Liver (tissue), 9 donors: ENCODE data around the gene PKD1. TPM values are rescaled to one million over a fixed set of nuclear protein-coding genes. Genes with fewer than 3 reads are reported as not detected.

ENCODE experiments used
- DNase-seq: peaks from one replicate; pipeline ENCODE4 v3.0.0-alpha.2; 2017; ENCODE audit warnings: low spot score
- H3K27ac ChIP-seq, 2 donors: one replicate each; pipeline ENCODE4 v1.7.0; 2013; ENCODE audit warnings: inconsistent platforms in 2 of 2, low read length in 2 of 2, control low read depth in 1 of 2, low read depth in 1 of 2, mild to moderate bottlenecking in 1 of 2
- H3K27me3 ChIP-seq, 4 donors: one replicate each; pipeline versions ENCODE4 v1.6.1 to v1.7.0; 2013; ENCODE audit warnings: low read length in 3 of 4, inconsistent platforms in 1 of 4, mild to moderate bottlenecking in 1 of 4, moderate library complexity in 1 of 4; ENCODE audit not compliant: control insufficient read depth in 4 of 4, insufficient read depth in 4 of 4
- H3K36me3 ChIP-seq, 4 donors: one replicate each; pipeline versions ENCODE4 v1.6.1 to v1.7.0; 2013; ENCODE audit warnings: low read length in 3 of 4, mild to moderate bottlenecking in 3 of 4, low read depth in 1 of 4, moderate library complexity in 1 of 4; ENCODE audit not compliant: control insufficient read depth in 4 of 4, insufficient read depth in 3 of 4
- H3K4me1 ChIP-seq, 4 donors: one replicate each; pipeline versions ENCODE4 v1.6.1 to v1.7.0; 2013; ENCODE audit warnings: low read length in 3 of 4, mild to moderate bottlenecking in 3 of 4, moderate library complexity in 1 of 4; ENCODE audit not compliant: control insufficient read depth in 4 of 4, insufficient read depth in 4 of 4
- H3K4me3 ChIP-seq, 3 donors: one replicate each; pipeline versions ENCODE4 v1.6.1 to v1.7.0; 2013; ENCODE audit warnings: low read length in 3 of 3, control low read depth in 1 of 3, low read depth in 1 of 3, mild to moderate bottlenecking in 1 of 3
- H3K9ac ChIP-seq, 2 donors: one replicate each; pipeline ENCODE4 v1.7.0; 2013; ENCODE audit warnings: low read length in 2 of 2, mild to moderate bottlenecking in 2 of 2, moderate library complexity in 2 of 2, control low read depth in 1 of 2, low read depth in 1 of 2
- H3K9me3 ChIP-seq, 4 donors: one replicate each; pipeline versions ENCODE4 v1.6.1 to v1.7.0; 2013; ENCODE audit warnings: low read length in 3 of 4; ENCODE audit not compliant: control insufficient read depth in 4 of 4
- ATF3 ChIP-seq: IDR thresholded peaks from 2 replicates; pipeline ENCODE4 v1.6.1; 2016; ENCODE audit warnings: antibody characterized with exemption
- CTCF ChIP-seq: fragments of 150-350 bp; IDR thresholded peaks from 2 replicates; pipeline ENCODE4 v1.5.1; 2017; ENCODE audit warnings: improper control_type of control experiment, low read depth, low read length; ENCODE audit not compliant: missing input control
- EGR1 ChIP-seq, 2 donors: IDR thresholded peaks; 2 replicates each; pipeline ENCODE4 v1.6.1; 2016 to 2018; ENCODE audit warnings: antibody characterized with exemption in 2 of 2, low read depth in 2 of 2
- FOXA1 ChIP-seq: IDR thresholded peaks from 2 replicates; pipeline ENCODE4 v1.6.1; 2016; ENCODE audit warnings: antibody characterized with exemption
- FOXA2 ChIP-seq: IDR thresholded peaks from 2 replicates; pipeline ENCODE4 v1.6.1; 2016; ENCODE audit warnings: antibody characterized with exemption
- HNF4A ChIP-seq, 2 donors: conservative IDR thresholded peaks; 2 replicates each; pipeline ENCODE4 v1.6.1; 2016; ENCODE audit warnings: antibody characterized with exemption in 2 of 2, mild to moderate bottlenecking in 2 of 2
- NR2F2 ChIP-seq: IDR thresholded peaks from 2 replicates; pipeline ENCODE4 v1.6.1; 2016; ENCODE audit warnings: antibody characterized with exemption
- RAD21 ChIP-seq, 2 donors: IDR thresholded peaks; 2 replicates each; pipeline ENCODE4 v1.6.1; 2016; ENCODE audit warnings: antibody characterized with exemption in 2 of 2, mild to moderate bottlenecking in 2 of 2
- REST ChIP-seq: IDR thresholded peaks from 2 replicates; pipeline ENCODE4 v1.6.1; 2016; ENCODE audit warnings: antibody characterized with exemption, mild to moderate bottlenecking
- RXRA ChIP-seq, 2 donors: IDR thresholded peaks; 2 replicates each; pipeline ENCODE4 v1.6.1; 2017 to 2018; ENCODE audit warnings: antibody characterized with exemption in 2 of 2, mild to moderate bottlenecking in 1 of 2
- SP1 ChIP-seq: IDR thresholded peaks from 2 replicates; pipeline ENCODE4 v1.6.1; 2018; ENCODE audit warnings: antibody characterized with exemption, mild to moderate bottlenecking
- YY1 ChIP-seq: IDR thresholded peaks from 2 replicates; pipeline ENCODE4 v1.6.1; 2016; ENCODE audit warnings: antibody characterized with exemption, mild to moderate bottlenecking
- ZBTB33 ChIP-seq: IDR thresholded peaks from 2 replicates; pipeline ENCODE4 v1.6.1; 2016; ENCODE audit warnings: antibody characterized with exemption
- WGBS: extraction: QIAGEN DNeasy Blood & Tissue Kit; methylation state at CpG from one replicate; pipeline ENCODE4 v1.1.7; 2013; 5-methylcytosine and 5-hydroxymethylcytosine counted together
- polyA plus RNA-seq, 2 donors: library from polyadenylated mRNA; stranded (reverse) in 1 of 2; unstranded in 1 of 2; fragments of 200-250 nt in 1 of 2; fragments of >200 nt in 1 of 2; fragmentation: Nextera tagmentation in 1 of 2; extraction: Ambion mirVana in 1 of 2; gene quantifications; one replicate each; pipeline versions ENCODE4 v1.2.1 to v1.2.3, GENCODE V29; 2013 to 2015
- total RNA-seq, 2 donors: library from RNA; depleted of rRNA; stranded (reverse); fragments of >200 nt; gene quantifications; one replicate each; pipeline ENCODE4 v1.2.3, GENCODE V29; 2014
- donor health status: healthy.
- donor health status: healthy.
- donor health status: healthy.
- donor health status: healthy.
- donor health status: healthy.

The PKD1 gene
- total and polyA plus RNA-seq, 4 donors = 8.0 to 58.4 (median 25.6) TPM

DNA sequence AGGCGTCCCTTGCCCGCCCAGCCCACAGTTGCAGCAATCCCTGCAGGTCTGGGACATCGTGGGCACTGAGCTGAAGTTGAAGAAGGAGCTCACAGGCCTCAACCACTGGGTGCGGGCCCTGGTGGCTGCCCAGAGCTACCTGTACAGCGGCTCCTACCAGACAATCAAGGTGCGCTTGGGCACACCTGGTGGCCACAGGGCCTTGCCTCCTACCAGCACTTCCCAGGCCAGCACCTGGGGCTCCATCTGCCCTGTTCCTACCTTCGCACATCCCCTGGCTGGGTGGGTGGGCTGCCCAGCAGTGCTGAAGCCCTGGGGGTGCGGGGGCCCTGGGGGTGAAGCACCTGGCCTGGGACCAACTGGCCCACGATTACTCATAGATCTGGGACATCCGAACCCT lies 39.8 kb upstream of the PKD1 start:
- H3K9ac ChIP-seq = no peak overlapping the region

More for the DNA sequence above, 39.8 kb upstream of the PKD1 start:
- no peak overlapping the region for H3K27ac ChIP-seq
- 96% methylated on average over 10 of the region's 10 CpGs for WGBS
- TF ChIP-seq FOXA1 (no peak), HNF4A (conservative IDR thresholded peaks at IDR 0.05) (no peak), REST (no peak), NR2F2 (no peak), EGR1 (IDR thresholded peaks at IDR 0.05; ENCODE audit: low read depth in 2 of 2) (no peak), RXRA (IDR thresholded peaks at IDR 0.05) (no peak), CTCF (no peak), RAD21 (IDR thresholded peaks at IDR 0.05) (no peak), ZBTB33 (no peak), YY1 (no peak), FOXA2 (no peak), ATF3 (no peak), SP1 (no peak)
- peaks cover 12 to 61% (median 33%) of the 10 kb centered on the region in 4 donors for H3K36me3 ChIP-seq
- no peaks in the 10 kb centered on the region for H3K4me1 ChIP-seq
- H3K4me3 ChIP-seq = no peak overlapping the region
- H3K27me3 ChIP-seq = no peaks in the 10 kb centered on the region
- DNase-seq = no peak
- no peaks in the 10 kb centered on the region for H3K9me3 ChIP-seq
